Keratinocyte (primary cell): ENCODE results near the gene TSKU.

Experiments
- CTCF ChIP-seq, 3 experiments: IDR thresholded peaks in 1 of 3; conservative IDR thresholded peaks in 1 of 3; optimal IDR thresholded peaks in 1 of 3; 2 replicates in 2 of 3; 3 replicates in 1 of 3; pipeline versions ENCODE3 to v1.5.1; 2011; ENCODE audit warnings: low read length in 3 of 3, mild to moderate bottlenecking in 3 of 3, moderate library complexity in 2 of 3, control low read depth in 1 of 3, inconsistent platforms in 1 of 3; ENCODE audit not compliant: insufficient read depth in 2 of 3; ENCODE audit errors: extremely low read depth in 1 of 3
- EZH2 ChIP-seq: IDR thresholded peaks from one replicate; pipeline ENCODE4 v1.6.1; 2012; ENCODE audit warnings: inconsistent platforms, mild to moderate bottlenecking, low read length, moderate library complexity

DNA sequence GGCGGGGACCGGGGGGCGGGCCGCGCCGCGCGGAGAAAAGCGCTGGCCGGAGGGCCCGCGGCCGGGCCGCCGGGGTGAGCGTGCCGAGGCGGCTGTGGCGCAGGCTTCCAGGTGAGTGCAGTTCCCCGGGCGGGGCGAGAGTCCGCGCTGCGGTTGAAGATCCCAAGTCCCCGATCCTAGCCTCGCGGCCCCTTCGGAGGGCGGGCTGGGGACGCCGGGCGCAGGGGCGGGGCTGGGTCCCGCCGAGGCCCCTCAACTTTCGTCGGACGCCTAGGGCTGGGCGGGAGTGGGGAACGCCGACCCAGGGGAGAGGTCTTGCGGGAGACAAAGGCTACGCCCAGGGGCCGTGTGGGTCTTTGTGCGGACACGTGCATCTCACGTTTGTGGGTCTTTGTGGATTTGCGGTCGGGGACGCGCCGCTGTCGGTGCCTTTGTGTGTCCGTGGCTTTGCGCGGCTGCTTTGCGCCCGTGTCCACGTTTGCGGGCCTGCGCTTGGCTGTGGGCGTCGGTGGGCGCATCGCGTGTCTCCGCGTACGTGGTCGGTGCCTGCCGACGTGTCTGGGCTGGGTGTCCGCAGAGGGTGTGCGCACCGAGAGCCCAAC is at the start of gene TSKU:
- TF ChIP-seq CTCF (optimal IDR thresholded peaks at IDR 0.05 in 1 of 3, IDR thresholded peaks at IDR 0.05 in 1 of 3, conservative IDR thresholded peaks at IDR 0.05 in 1 of 3; ENCODE audit: extremely low read depth in 1 of 3, insufficient read depth in 2 of 3, low read length in 3 of 3), result no peak
- no peak for TF ChIP-seq EZH2
